ENCODE data around the gene CTDSP2. TPM values are rescaled to one million over a fixed set of nuclear protein-coding genes. Genes with fewer than 3 reads are reported as not detected.
"Not testable (repeated sequence)": the region's sequence is repeated elsewhere in the genome, so short reads cannot be mapped to it uniquely, and the experiment has no call there.

Gene CTDSP2
- total RNA-seq, 2 donors from 2014 or later = 99.2 to 159 TPM

DNA sequence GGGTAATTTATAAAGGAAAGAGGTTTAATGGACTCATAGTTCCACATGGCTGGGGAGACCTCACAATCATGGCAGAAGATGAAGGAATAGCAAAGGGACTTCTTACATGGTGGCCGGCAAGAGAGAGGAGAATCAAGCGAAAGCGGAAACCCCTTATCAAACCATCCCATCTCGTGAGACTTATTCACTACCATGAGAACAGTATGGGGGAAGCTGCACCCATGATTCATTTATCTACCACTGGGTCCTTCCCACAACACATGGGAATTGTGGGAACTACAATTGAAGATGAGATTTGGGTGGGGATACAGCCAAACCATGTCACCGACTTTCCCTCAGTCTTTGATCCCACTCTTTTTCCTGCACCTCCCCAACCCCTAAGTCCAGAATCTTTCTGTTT lies 12.6 kb upstream of the CTDSP2 start:
- Histone ChIP-seq H3K4me1 (replicated peaks) (peaks cover under 1% of the 10 kb centered on the region), H3K36me3 (no peaks in the 10 kb centered on the region), H3K4me3 (no peak overlapping the region), H3K27ac (no peak overlapping the region), H3K9me3 (no peaks in the 10 kb centered on the region), H3K27me3 (replicated peaks; ENCODE audit: insufficient read depth) (no peaks in the 10 kb centered on the region)
- no peak for TF ChIP-seq POLR2A (IDR thresholded peaks at IDR 0.05)
- TF ChIP-seq, protein P1, sequence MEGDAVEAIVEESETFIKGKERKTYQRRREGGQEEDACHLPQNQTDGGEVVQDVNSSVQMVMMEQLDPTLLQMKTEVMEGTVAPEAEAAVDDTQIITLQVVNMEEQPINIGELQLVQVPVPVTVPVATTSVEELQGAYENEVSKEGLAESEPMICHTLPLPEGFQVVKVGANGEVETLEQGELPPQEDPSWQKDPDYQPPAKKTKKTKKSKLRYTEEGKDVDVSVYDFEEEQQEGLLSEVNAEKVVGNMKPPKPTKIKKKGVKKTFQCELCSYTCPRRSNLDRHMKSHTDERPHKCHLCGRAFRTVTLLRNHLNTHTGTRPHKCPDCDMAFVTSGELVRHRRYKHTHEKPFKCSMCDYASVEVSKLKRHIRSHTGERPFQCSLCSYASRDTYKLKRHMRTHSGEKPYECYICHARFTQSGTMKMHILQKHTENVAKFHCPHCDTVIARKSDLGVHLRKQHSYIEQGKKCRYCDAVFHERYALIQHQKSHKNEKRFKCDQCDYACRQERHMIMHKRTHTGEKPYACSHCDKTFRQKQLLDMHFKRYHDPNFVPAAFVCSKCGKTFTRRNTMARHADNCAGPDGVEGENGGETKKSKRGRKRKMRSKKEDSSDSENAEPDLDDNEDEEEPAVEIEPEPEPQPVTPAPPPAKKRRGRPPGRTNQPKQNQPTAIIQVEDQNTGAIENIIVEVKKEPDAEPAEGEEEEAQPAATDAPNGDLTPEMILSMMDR (IDR thresholded peaks at IDR 0.05) = no peak
- TF ChIP-seq POLR2AphosphoS5 (IDR thresholded peaks at IDR 0.05) = no peak
- 91% methylated on average over 5 of the region's 5 CpGs for WGBS
- DNase-seq (ENCODE audit: low spot score) = no peak
- intact Hi-C loops (cut with DNase I) = no loop called here

DNA sequence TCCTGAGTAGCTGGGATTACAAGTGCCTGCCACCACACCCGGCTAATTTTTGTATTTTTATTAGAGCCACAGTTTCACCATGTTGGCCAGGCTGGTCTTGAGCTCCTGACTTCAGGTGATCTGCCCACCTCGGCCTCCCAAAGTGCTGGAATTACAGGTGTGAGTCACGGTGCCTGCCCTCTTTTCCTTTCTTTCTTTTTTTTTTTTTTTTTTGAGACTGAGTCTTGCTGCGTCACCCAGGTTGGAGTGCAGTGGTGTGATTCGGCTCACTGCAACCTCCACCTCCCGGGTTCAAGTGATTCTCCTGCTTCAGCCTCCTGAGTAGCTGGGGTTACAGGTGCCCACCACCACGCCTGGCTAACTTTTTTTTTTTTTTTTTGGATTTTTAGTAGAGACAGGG lies 11.6 kb upstream of the CTDSP2 start:
- H3K36me3 ChIP-seq; DNase-seq (ENCODE audit: low spot score); H3K27me3 ChIP-seq (replicated peaks; ENCODE audit: insufficient read depth); H3K4me1 ChIP-seq (replicated peaks); intact Hi-C loops (cut with DNase I); H3K9me3 ChIP-seq; H3K27ac ChIP-seq; H3K4me3 ChIP-seq: not testable (repeated sequence)
- WGBS = 96% methylated on average over 7 of the region's 7 CpGs

DNA sequence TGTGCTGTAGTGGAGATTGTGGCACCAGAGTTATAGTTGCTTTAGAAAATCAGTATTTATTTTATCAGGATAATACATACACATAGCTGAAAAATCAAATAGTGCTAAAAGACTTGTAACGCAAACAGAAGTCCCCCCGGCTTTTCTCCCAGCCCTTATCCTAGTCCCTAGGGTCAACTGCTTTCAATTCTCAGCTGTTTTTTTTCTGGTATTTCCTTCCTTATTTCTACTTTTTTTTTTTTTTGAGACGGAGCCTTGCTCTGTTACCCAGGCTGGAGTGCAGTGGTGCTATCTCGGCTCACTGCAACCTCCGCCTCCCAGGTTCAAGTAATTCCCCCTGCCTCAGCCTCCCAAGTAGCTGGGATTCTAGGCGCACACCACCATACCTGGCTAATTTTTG lies 8.4 kb upstream of the CTDSP2 start:
- intact Hi-C loops (cut with DNase I) = no loop called here
- H3K27ac ChIP-seq = no peak overlapping the region
- no peaks in the 10 kb centered on the region for H3K27me3 ChIP-seq (replicated peaks; ENCODE audit: insufficient read depth)
- no peak overlapping the region for H3K4me3 ChIP-seq
- WGBS = 78% methylated on average over 6 of the region's 6 CpGs
- no peaks in the 10 kb centered on the region for H3K4me1 ChIP-seq (replicated peaks)
- no peaks in the 10 kb centered on the region for H3K36me3 ChIP-seq
- H3K9me3 ChIP-seq = no peaks in the 10 kb centered on the region
- TF ChIP-seq, protein P1 (IDR thresholded peaks at IDR 0.05) = no peak
- no peak for DNase-seq (ENCODE audit: low spot score)

- TF ChIP-seq, protein P1 (IDR thresholded peaks at IDR 0.05) = no peak
- TF ChIP-seq POLR2A (IDR thresholded peaks at IDR 0.05) (no peak), POLR2AphosphoS5 (IDR thresholded peaks at IDR 0.05) (no peak)
- Histone ChIP-seq H3K27ac (no peak overlapping the region), H3K27me3 (replicated peaks; ENCODE audit: insufficient read depth) (no peaks in the 10 kb centered on the region), H3K9me3 (no peaks in the 10 kb centered on the region), H3K36me3 (no peaks in the 10 kb centered on the region), H3K4me1 (replicated peaks) (no peaks in the 10 kb centered on the region), H3K4me3 (no peak overlapping the region)
- DNase-seq (ENCODE audit: low spot score) = no peak
- intact Hi-C loops (cut with DNase I) = no loop called here
- WGBS = 91% methylated on average over 2 of the region's 2 CpGs
These were observed 7.5 kb upstream of the CTDSP2 start for GRCh38 chr12:57853864-57854556.

GRCh38 chr12:57852620-57853500 lies 6.3 kb upstream of the CTDSP2 start:
- Histone ChIP-seq H3K27ac (peak overlapping the region; percentile 71 to 74), H3K4me3 (peak overlapping the region; percentile 19 to 29), H3K27me3 (replicated peaks; ENCODE audit: insufficient read depth) (no peaks in the 10 kb centered on the region), H3K4me1 (replicated peaks) (no peaks in the 10 kb centered on the region), H3K9me3 (no peaks in the 10 kb centered on the region), H3K36me3 (no peaks in the 10 kb centered on the region)
- TF ChIP-seq POLR2A (IDR thresholded peaks at IDR 0.05) (no peak), POLR2AphosphoS5 (IDR thresholded peaks at IDR 0.05) (peak; percentile 45)
- TF ChIP-seq, protein P1 (IDR thresholded peaks at IDR 0.05) = peak in 1 of 4 experiments; percentile 16
- 18% methylated on average over 38 of the region's 38 CpGs for WGBS
- DNase-seq (ENCODE audit: low spot score) = peak; percentile 51
- intact Hi-C loops (cut with DNase I) = no loop called here
